ENCODE measurements around the gene SEL1L3. TPM values are rescaled to one million over a fixed set of nuclear protein-coding genes. Genes with fewer than 3 reads are reported as not detected.

SEL1L3 gene
- total and polyA plus RNA-seq, 12 donors, result 1.7 to 23.7 (median 4.9) TPM

GRCh38 chr4:25900310-25900709 is 37.5 kb upstream of the SEL1L3 start:
- TF ChIP-seq POLR2A (IDR thresholded peaks at IDR 0.05), result no peak
- TF ChIP-seq CTCF (IDR thresholded peaks at IDR 0.05), result no peak
- intact Hi-C loops (cut with DNase I), result no loop called here
- 78 to 100% (median 89%) methylated on average over 1 of the region's 1 CpG for WGBS, 4 donors

GRCh38 chr4:25896776-25897539 is 34.2 kb upstream of the SEL1L3 start:
- DNase-seq, result no peak
- WGBS, 4 donors, result 65 to 71% (median 69%) methylated on average over 5 of the region's 5 CpGs
- no peaks in the 10 kb centered on the region for H3K4me1 ChIP-seq (replicated peaks in 1 of 2)
- no peaks in the 10 kb centered on the region for H3K27me3 ChIP-seq
- intact Hi-C loops (cut with DNase I), result no loop called here
- H3K9me3 ChIP-seq (replicated peaks in 1 of 3), result no peaks in the 10 kb centered on the region
- H3K27ac ChIP-seq, result no peak overlapping the region
- TF ChIP-seq CTCF (IDR thresholded peaks at IDR 0.05), result no peak
- no peak for TF ChIP-seq POLR2A (IDR thresholded peaks at IDR 0.05)
- H3K36me3 ChIP-seq (replicated peaks in 1 of 2), result no peaks in the 10 kb centered on the region
- no peak overlapping the region for H3K4me3 ChIP-seq

More at GRCh38 chr4:25900310-25900709, 37.5 kb upstream of the SEL1L3 start:
- no peak for DNase-seq
- Histone ChIP-seq H3K27ac (no peak overlapping the region), H3K9me3 (replicated peaks in 1 of 3) (no peaks in the 10 kb centered on the region), H3K36me3 (replicated peaks in 1 of 2) (no peaks in the 10 kb centered on the region), H3K4me3 (no peak overlapping the region), H3K4me1 (replicated peaks in 1 of 2) (no peaks in the 10 kb centered on the region), H3K27me3 (no peaks in the 10 kb centered on the region)

- H3K4me3 ChIP-seq, result no peak overlapping the region
- WGBS, 4 donors, result 66 to 75% (median 72%) methylated on average over 6 of the region's 6 CpGs
- TF ChIP-seq CTCF (IDR thresholded peaks at IDR 0.05) (no peak), POLR2A (IDR thresholded peaks at IDR 0.05) (no peak)
- intact Hi-C loops (cut with DNase I), result no loop called here
- H3K9me3 ChIP-seq (replicated peaks in 1 of 3), result no peaks in the 10 kb centered on the region
- no peaks in the 10 kb centered on the region for H3K36me3 ChIP-seq (replicated peaks in 1 of 2)
- no peak for DNase-seq
- H3K27ac ChIP-seq, result no peak overlapping the region
- H3K27me3 ChIP-seq, result no peaks in the 10 kb centered on the region
- H3K4me1 ChIP-seq (replicated peaks in 1 of 2), result no peaks in the 10 kb centered on the region
These were observed 30.0 kb upstream of the SEL1L3 start for GRCh38 chr4:25892796-25893195.

DNA sequence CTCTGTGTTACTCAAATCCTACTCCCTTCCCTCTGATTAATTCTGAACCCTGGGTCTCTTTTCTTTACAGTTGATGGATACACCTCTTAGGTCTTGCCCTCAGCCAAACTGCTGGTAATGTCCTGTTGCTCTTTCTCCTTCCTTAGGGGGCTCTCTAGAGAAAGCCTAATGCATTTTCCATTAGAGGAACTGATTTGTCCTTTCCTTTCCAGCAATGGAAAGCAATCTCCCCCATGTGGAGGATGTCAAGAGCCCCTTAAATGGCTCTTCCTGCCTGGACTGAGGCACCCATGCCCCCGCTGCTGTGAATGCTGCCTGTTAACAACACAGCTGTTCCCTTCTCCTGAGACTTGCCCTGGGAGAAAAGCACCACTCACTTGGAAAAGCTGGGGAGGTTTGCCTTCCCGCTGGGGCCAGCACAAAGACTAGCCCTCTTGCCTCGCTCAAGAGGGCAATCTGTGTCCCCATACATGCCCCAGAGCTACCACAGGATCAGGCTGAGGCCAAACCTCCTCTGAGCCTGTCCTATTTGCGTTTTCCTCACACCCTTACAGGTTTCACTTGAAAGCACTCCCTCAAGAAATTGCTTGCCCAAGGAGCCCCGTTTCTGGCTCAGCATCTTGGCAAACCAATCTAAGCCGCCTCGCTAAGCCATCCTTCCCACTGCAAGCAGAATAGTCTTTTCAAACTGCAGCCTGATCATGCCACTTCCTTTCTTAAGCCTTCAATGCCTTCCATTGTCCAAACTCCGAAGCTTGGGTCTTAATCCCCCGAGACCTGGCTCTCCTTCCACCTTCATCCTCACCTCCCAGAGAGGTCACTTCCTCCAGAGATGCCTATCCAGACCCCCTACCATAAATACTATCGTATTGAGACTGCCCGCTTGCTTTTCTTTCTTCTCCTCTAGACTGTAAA is 28.0 kb upstream of the SEL1L3 start:
- Histone ChIP-seq H3K9me3 (replicated peaks in 1 of 3) (no peaks in the 10 kb centered on the region), H3K27me3 (no peaks in the 10 kb centered on the region), H3K4me1 (replicated peaks in 1 of 2) (no peaks in the 10 kb centered on the region), H3K36me3 (replicated peaks in 1 of 2) (no peaks in the 10 kb centered on the region), H3K27ac (no peak overlapping the region), H3K4me3 (no peak overlapping the region)
- TF ChIP-seq POLR2A (IDR thresholded peaks at IDR 0.05) (no peak), CTCF (IDR thresholded peaks at IDR 0.05) (no peak)
- 76 to 86% (median 83%) methylated on average over 11 of the region's 11 CpGs for WGBS, 4 donors
- intact Hi-C loops (cut with DNase I), result no loop called here
- DNase-seq, result no peak
